ENCODE results near the gene TUFM. TPM values are rescaled to one million over a fixed set of nuclear protein-coding genes. Genes with fewer than 3 reads are reported as not detected.
"Not testable (repeated sequence)": the region's sequence is repeated elsewhere in the genome, so short reads cannot be mapped to it uniquely, and the experiment has no call there.

The TUFM gene
- total and polyA plus RNA-seq, 2 experiments from 2014 or later = 192 to 248 TPM

GRCh38 chr16:28820016-28820415 lies 26.1 kb downstream of the TUFM start:
- Histone ChIP-seq H3K4me3 (no peak overlapping the region), H3K27me3 (ENCODE audit: insufficient read depth) (no peaks in the 10 kb centered on the region), H2AFZ (no peak overlapping the region), H4K20me1 (replicated peaks; ENCODE audit: insufficient read depth) (no peaks in the 10 kb centered on the region), H3K4me1 (ENCODE audit: insufficient read depth) (peaks cover 19% of the 10 kb centered on the region), H3K4me2 (no peak overlapping the region), H3F3A (replicated peaks; ENCODE audit: low read depth) (peaks cover 10% of the 10 kb centered on the region), H3K36me3 (ENCODE audit: insufficient read depth) (peaks cover under 1% of the 10 kb centered on the region; the same call in 1 of the 2 replicates), H3K9me2 (ENCODE audit: insufficient read depth) (no peaks in the 10 kb centered on the region), H3K27ac (ENCODE audit: low read depth) (no peak overlapping the region), H3K79me2 (replicated peaks; ENCODE audit: insufficient read depth) (peaks cover 16% of the 10 kb centered on the region)
- Mint-ChIP-seq H3K27me3 (ENCODE audit: insufficient read depth, low read depth, poor library complexity) (peaks cover 14% of the 10 kb centered on the region), H3K4me3 (no peak overlapping the region), H3K9me3 (peaks cover 6% of the 10 kb centered on the region), H3K27ac (no peak overlapping the region; the same call in 1 of the 2 replicates), H3K36me3 (ENCODE audit: low read depth) (peaks cover 26% of the 10 kb centered on the region), H3K4me1 (peaks cover 18% of the 10 kb centered on the region)
- TF ChIP-seq CREB1 (CRISPR knock-in tag; IDR thresholded peaks at IDR 0.05; ENCODE audit: low read depth) (no peak), EZH2 (IDR thresholded peaks at IDR 0.05; ENCODE audit: low read depth, unreplicated experiment) (no peak), JUNB (IDR thresholded peaks at IDR 0.05; ENCODE audit: unreplicated experiment) (no peak), NANOG (IDR thresholded peaks at IDR 0.05; ENCODE audit: borderline replicate concordance) (no peak), STAT1 (IDR thresholded peaks at IDR 0.05; ENCODE audit: unreplicated experiment) (no peak), EZH2phosphoT487 (IDR thresholded peaks at IDR 0.05; ENCODE audit: unreplicated experiment) (no peak), CTCF (conservative IDR thresholded peaks at IDR 0.05; ENCODE audit: low read depth in 2 of 2) (no peak)
- TF ChIP-seq, protein P1, sequence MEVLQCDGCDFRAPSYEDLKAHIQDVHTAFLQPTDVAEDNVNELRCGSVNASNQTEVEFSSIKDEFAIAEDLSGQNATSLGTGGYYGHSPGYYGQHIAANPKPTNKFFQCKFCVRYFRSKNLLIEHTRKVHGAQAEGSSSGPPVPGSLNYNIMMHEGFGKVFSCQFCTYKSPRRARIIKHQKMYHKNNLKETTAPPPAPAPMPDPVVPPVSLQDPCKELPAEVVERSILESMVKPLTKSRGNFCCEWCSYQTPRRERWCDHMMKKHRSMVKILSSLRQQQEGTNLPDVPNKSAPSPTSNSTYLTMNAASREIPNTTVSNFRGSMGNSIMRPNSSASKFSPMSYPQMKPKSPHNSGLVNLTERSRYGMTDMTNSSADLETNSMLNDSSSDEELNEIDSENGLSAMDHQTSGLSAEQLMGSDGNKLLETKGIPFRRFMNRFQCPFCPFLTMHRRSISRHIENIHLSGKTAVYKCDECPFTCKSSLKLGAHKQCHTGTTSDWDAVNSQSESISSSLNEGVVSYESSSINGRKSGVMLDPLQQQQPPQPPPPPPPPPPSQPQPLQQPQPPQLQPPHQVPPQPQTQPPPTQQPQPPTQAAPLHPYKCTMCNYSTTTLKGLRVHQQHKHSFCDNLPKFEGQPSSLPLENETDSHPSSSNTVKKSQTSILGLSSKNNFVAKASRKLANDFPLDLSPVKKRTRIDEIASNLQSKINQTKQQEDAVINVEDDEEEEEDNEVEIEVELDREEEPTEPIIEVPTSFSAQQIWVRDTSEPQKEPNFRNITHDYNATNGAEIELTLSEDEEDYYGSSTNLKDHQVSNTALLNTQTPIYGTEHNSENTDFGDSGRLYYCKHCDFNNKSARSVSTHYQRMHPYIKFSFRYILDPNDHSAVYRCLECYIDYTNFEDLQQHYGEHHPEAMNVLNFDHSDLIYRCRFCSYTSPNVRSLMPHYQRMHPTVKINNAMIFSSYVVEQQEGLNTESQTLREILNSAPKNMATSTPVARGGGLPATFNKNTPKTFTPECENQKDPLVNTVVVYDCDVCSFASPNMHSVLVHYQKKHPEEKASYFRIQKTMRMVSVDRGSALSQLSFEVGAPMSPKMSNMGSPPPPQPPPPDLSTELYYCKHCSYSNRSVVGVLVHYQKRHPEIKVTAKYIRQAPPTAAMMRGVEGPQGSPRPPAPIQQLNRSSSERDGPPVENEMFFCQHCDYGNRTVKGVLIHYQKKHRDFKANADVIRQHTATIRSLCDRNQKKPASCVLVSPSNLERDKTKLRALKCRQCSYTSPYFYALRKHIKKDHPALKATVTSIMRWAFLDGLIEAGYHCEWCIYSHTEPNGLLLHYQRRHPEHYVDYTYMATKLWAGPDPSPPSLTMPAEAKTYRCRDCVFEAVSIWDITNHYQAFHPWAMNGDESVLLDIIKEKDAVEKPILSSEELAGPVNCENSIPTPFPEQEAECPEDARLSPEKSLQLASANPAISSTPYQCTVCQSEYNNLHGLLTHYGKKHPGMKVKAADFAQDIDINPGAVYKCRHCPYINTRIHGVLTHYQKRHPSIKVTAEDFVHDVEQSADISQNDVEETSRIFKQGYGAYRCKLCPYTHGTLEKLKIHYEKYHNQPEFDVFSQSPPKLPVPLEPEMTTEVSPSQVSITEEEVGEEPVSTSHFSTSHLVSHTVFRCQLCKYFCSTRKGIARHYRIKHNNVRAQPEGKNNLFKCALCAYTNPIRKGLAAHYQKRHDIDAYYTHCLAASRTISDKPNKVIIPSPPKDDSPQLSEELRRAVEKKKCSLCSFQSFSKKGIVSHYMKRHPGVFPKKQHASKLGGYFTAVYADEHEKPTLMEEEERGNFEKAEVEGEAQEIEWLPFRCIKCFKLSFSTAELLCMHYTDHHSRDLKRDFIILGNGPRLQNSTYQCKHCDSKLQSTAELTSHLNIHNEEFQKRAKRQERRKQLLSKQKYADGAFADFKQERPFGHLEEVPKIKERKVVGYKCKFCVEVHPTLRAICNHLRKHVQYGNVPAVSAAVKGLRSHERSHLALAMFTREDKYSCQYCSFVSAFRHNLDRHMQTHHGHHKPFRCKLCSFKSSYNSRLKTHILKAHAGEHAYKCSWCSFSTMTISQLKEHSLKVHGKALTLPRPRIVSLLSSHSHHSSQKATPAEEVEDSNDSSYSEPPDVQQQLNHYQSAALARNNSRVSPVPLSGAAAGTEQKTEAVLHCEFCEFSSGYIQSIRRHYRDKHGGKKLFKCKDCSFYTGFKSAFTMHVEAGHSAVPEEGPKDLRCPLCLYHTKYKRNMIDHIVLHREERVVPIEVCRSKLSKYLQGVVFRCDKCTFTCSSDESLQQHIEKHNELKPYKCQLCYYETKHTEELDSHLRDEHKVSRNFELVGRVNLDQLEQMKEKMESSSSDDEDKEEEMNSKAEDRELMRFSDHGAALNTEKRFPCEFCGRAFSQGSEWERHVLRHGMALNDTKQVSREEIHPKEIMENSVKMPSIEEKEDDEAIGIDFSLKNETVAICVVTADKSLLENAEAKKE (CRISPR knock-in tag; IDR thresholded peaks at IDR 0.05) = no peak
- DNase-seq (ENCODE audit: low spot score) (no peak), ATAC-seq (no peak)

GRCh38 chr16:28807445-28808120 lies 38.6 kb downstream of the TUFM start:
- not testable (repeated sequence) for H3K27ac ChIP-seq (ENCODE audit: low read depth); H3K4me1 ChIP-seq (ENCODE audit: insufficient read depth); H3K4me3 ChIP-seq; H3K27ac Mint-ChIP-seq; H3K9me3 Mint-ChIP-seq; H3K4me2 ChIP-seq; H3K36me3 Mint-ChIP-seq (ENCODE audit: low read depth); H3F3A ChIP-seq (replicated peaks; ENCODE audit: low read depth); H3K79me2 ChIP-seq (replicated peaks; ENCODE audit: insufficient read depth); ATAC-seq; H3K9me2 ChIP-seq (ENCODE audit: insufficient read depth); H4K20me1 ChIP-seq (replicated peaks; ENCODE audit: insufficient read depth); H3K4me1 Mint-ChIP-seq; H3K27me3 ChIP-seq (ENCODE audit: insufficient read depth); DNase-seq (ENCODE audit: low spot score); H3K27me3 Mint-ChIP-seq (ENCODE audit: insufficient read depth, low read depth, poor library complexity); H3K36me3 ChIP-seq (ENCODE audit: insufficient read depth); H2AFZ ChIP-seq; H3K4me3 Mint-ChIP-seq

GRCh38 chr16:28802235-28803019 lies 43.7 kb downstream of the TUFM start:
- H3K9me2 ChIP-seq (ENCODE audit: insufficient read depth); H4K20me1 ChIP-seq (replicated peaks; ENCODE audit: insufficient read depth); H3K4me1 Mint-ChIP-seq; H3K36me3 Mint-ChIP-seq (ENCODE audit: low read depth); H3K4me1 ChIP-seq (ENCODE audit: insufficient read depth); H3K36me3 ChIP-seq (ENCODE audit: insufficient read depth); H3K79me2 ChIP-seq (replicated peaks; ENCODE audit: insufficient read depth); H3K4me2 ChIP-seq; DNase-seq (ENCODE audit: low spot score); H3F3A ChIP-seq (replicated peaks; ENCODE audit: low read depth); H3K27ac Mint-ChIP-seq; H3K9me3 Mint-ChIP-seq; H3K27me3 ChIP-seq (ENCODE audit: insufficient read depth); H2AFZ ChIP-seq; H3K27me3 Mint-ChIP-seq (ENCODE audit: insufficient read depth, low read depth, poor library complexity); H3K27ac ChIP-seq (ENCODE audit: low read depth): not testable (repeated sequence)
- H3K4me3 ChIP-seq = 0 out of 2 replicates have a peak overlapping the region, but pooled peaks have one; percentile 20
- H3K4me3 Mint-ChIP-seq = peak overlapping the region; percentile 63; the same call in 2 of the 3 replicates
- ATAC-seq = peak; percentile 95
